Measurements from ENCODE around the gene CDC45.
"Not testable (repeated sequence)": the region's sequence is repeated elsewhere in the genome, so short reads cannot be mapped to it uniquely, and the experiment has no call there.

Gene CDC45

GRCh38 chr22:19546680-19547079 is 67.0 kb downstream of the CDC45 start:
- FAIRE-seq (no peak), DNase-seq (ENCODE audit: insufficient read length, low spot score) (no peak)
- TF ChIP-seq CTCF (IDR thresholded peaks at IDR 0.05; ENCODE audit: insufficient read depth, missing control alignments) = no peak

- TF ChIP-seq CTCF (IDR thresholded peaks at IDR 0.05; ENCODE audit: insufficient read depth, missing control alignments) = no peak
- no peak for DNase-seq (ENCODE audit: insufficient read length, low spot score)
- FAIRE-seq = no peak
Observed at GRCh38 chr22:19547620-19548019, 67.9 kb downstream of the CDC45 start.

- not testable (repeated sequence) for FAIRE-seq
Observed at GRCh38 chr22:19548427-19548826, 68.7 kb downstream of the CDC45 start.

GRCh38 chr22:19548964-19549363 is 69.2 kb downstream of the CDC45 start:
- FAIRE-seq = no peak
- no peak for TF ChIP-seq CTCF (IDR thresholded peaks at IDR 0.05; ENCODE audit: insufficient read depth, missing control alignments)
- DNase-seq (ENCODE audit: insufficient read length, low spot score) = no peak

More at GRCh38 chr22:19548427-19548826, 68.7 kb downstream of the CDC45 start:
- DNase-seq (ENCODE audit: insufficient read length, low spot score) = not testable (repeated sequence)

- no peak for TF ChIP-seq CTCF (IDR thresholded peaks at IDR 0.05; ENCODE audit: insufficient read depth, missing control alignments)
- no peak for FAIRE-seq
Observed at GRCh38 chr22:19549428-19549827, 69.7 kb downstream of the CDC45 start.

GRCh38 chr22:19550382-19550781 is 70.7 kb downstream of the CDC45 start:
- no peak for TF ChIP-seq CTCF (IDR thresholded peaks at IDR 0.05; ENCODE audit: insufficient read depth, missing control alignments)
- no peak for FAIRE-seq
- DNase-seq (ENCODE audit: insufficient read length, low spot score) = no peak

More at GRCh38 chr22:19549428-19549827, 69.7 kb downstream of the CDC45 start:
- no peak for DNase-seq (ENCODE audit: insufficient read length, low spot score)

GRCh38 chr22:19553201-19553600 is 73.5 kb downstream of the CDC45 start:
- FAIRE-seq (no peak), DNase-seq (ENCODE audit: insufficient read length, low spot score) (no peak)
- TF ChIP-seq CTCF (IDR thresholded peaks at IDR 0.05; ENCODE audit: insufficient read depth, missing control alignments) = no peak

- FAIRE-seq = no peak
- no peak for TF ChIP-seq CTCF (IDR thresholded peaks at IDR 0.05; ENCODE audit: insufficient read depth, missing control alignments)
- no peak for DNase-seq (ENCODE audit: insufficient read length, low spot score)
Observed at GRCh38 chr22:19554834-19555404, 75.2 kb downstream of the CDC45 start.
